GM15510 (cell line): ENCODE results near the gene IL16.
A peak's percentile ranks its signal among the peaks of the same experiment; 100 is the strongest.

Experiments used
- POLR2A ChIP-seq: IDR thresholded peaks from 3 replicates; pipeline ENCODE4 v1.6.1; 2011; ENCODE audit warnings: borderline replicate concordance; ENCODE audit not compliant: insufficient read length; ENCODE audit errors: extremely low read depth

IL16 gene

DNA sequence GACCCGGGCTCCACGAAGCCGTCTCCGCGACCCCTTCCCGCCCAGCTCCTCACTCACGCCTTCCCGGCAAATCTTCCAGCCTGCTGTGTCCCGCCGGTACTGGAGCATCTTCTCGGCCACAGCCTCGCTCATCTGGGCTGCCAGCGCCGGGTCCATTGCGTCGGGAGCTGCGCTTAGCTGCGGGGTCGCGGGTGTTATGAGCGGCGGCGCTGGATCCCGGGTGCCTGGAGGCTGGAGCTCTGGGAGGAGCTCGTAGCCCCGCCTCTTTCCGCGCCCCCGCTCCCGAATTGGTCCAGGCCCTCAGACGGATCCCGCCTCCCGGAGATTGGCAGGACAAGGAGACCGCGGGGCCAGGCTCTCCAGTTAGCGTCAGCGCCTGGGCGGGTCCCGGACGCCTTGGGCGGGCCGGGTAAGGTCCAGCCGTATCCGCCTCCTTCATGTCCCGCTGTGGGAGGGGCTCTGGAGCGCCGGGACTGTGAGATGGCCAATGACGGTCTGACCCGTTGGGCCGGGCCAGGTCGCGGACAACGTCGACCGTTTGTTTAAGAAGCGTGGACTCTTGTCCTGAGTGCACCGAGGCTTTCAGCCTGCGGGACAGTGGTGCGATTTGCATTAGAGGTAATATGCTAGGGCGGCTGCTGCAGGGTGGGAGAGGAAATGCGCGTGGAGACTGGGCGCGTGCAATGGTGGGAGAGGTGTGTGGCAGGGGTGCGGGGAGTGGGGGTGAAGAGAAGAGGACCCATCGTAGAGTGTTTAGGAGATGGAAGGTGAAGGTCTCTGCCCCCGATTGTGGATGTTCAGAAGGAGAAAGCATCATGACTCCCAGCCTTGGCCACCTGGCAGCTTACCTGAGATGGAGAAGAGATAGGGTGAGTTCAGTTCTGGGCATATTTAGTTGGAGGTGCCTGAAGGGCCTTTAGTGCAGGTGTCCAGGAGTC lies 127.5 kb downstream of the IL16 start, which contains the start of gene STARD5:
TSS of gene STARD5 (minus strand) at position 198 of the 938 bp plus-strand sequence. CDS start at position 156, 42 bp downstream.
- TF ChIP-seq POLR2A, result peak; percentile 63

GRCh38 chr15:81326466-81327212 lies 130.0 kb downstream of the IL16 start:
- no peak for TF ChIP-seq POLR2A

DNA sequence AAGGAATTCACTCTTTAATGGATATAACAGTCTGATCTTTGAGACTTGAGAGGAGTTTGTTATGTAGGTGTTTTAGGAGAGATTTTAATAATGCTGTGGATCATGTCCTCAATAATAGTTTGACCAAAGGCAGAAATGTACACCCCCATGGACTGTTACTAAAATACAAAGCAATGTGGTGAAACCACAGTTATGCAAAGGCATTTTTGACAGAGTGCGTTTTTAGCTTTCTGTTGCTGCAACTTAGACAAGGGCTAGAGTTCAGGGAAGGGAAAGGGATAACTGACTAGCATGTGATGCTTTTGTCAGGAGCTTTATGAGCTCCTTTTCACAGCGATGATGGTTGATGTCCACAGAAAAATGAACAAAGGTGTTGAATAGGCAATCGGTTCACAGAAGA lies 130.8 kb downstream of the IL16 start:
- TF ChIP-seq POLR2A, result no peak

GRCh38 chr15:81329446-81329845 lies 132.8 kb downstream of the IL16 start:
- TF ChIP-seq POLR2A, result no peak

GRCh38 chr15:81330366-81331090 lies 133.8 kb downstream of the IL16 start:
- TF ChIP-seq POLR2A, result no peak

GRCh38 chr15:81331600-81331999 lies 134.9 kb downstream of the IL16 start:
- TF ChIP-seq POLR2A, result no peak

- no peak for TF ChIP-seq POLR2A
Observed at GRCh38 chr15:81332326-81332725, 135.6 kb downstream of the IL16 start.

DNA sequence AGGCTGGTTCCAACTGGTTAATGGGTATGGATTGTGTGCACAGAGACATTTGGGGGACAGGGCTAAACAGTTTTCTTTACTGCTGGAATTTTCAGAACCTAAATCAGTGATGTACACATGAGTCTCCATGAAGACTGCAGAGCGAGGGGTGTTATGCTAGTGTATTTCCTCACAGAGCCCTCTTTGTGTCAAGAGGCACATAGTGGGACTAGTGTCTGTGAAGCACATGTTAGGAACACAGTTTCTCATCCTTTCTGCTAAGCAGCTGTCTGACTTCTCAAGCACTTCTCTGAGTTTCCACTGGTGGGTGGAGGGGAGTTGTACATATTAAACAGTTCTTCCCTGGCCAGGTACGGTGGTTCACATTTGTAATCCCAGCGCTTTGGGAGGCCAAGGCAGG lies 136.7 kb downstream of the IL16 start:
- TF ChIP-seq POLR2A, result no peak

- no peak for TF ChIP-seq POLR2A
Observed at GRCh38 chr15:81334768-81335435, 138.2 kb downstream of the IL16 start.

DNA sequence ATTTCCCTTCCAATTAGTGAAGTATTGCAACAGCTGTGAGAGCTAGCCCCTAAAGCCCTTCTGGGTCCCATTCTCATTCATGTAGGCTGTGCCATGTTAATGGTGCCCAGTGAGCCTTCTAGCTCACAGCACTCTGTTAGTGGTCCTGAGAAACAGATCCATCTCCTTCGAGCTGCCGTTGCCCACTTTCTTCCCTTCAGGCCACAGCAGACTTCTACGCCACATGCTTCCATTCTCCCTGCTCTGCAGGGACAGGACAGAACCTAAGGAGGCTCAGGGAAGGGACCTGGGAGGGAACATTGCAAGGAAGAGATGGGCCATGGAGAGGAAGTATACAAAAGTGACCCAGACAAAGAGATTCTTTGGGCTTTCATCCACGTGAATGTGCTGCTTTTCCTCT lies 139.0 kb downstream of the IL16 start:
- TF ChIP-seq POLR2A, result no peak

- TF ChIP-seq POLR2A, result no peak
Observed at GRCh38 chr15:81336568-81336967, 139.9 kb downstream of the IL16 start.

DNA sequence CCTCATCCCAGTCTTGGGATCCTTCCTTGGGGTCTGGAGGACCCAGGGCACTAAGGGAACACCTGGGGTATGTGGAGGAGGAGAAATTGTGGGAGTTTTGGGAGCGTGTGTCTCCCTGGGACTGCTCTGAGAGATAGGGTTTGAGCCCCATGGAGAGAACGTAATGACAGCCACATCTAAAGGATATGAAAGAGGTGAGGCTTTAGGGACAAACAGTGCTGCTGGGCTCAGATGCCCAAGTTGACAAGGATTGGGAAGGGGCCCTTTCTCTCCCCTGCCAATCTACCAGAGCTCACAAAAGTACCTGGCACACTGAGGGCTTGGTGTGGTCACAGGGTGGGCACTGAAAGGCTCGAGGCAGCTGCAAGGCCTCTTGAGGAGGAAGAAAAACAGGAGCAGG lies 140.6 kb downstream of the IL16 start:
- TF ChIP-seq POLR2A, result no peak

- no peak for TF ChIP-seq POLR2A
Observed at GRCh38 chr15:81337713-81338157, 141.1 kb downstream of the IL16 start.
